ENCODE data around the gene ACP6.

ACP6 gene

DNA sequence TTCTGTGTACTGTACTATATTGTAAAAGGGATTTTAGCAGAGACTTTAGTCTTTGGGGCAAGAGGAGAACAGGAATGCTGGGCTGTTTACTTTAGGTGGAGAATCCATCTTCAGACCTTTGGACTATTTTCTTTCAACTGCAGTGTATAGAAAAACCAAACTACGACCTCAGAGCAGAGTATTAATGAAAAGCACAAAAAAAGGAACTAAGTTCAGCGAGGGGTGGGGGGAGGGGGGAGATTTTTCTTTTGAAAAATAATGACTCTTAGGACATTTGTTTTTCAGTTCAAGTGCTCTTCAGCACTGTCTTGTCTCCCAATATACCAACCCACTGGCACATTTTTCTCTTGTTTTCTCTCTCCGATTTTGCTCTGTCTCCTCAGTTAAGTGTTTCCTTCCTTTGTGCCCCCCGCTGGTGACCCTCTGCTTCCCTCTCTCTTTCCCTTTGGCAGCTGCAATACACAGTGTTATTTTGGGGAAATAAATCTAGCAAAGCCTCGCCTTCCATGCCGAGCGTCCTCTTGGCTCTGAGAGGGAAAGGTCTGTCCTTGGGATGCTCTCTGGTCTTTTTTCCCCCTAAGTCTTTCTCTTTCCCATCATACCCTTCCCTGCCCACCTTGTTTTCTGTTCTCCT is 44.8 kb downstream of the ACP6 start (continued):
- TF ChIP-seq ZNF202 (tag by site-specific recombination; IDR thresholded peaks at IDR 0.05; ENCODE audit: borderline replicate concordance) = no peak
- no peak for TF ChIP-seq SETDB1 (IDR thresholded peaks at IDR 0.05; ENCODE audit: insufficient read length, low read length)
- no peak for TF ChIP-seq ZNF585B (tag by site-specific recombination; IDR thresholded peaks at IDR 0.05)
- TF ChIP-seq ZNF280C (tag by site-specific recombination; IDR thresholded peaks at IDR 0.05) = no peak
- no peak for TF ChIP-seq ZFP37 (tag by site-specific recombination; IDR thresholded peaks at IDR 0.05)

- CTCF ChIA-PET = interaction anchor here (0.6 to 1.0 kb wide), 2 partner anchors 29 to 107 kb away, joined by 3 to 4 read pairs; no protein-coding TSS in a partner anchor
Observed at GRCh38 chr1:147624529-147624928, 45.8 kb downstream of the ACP6 start.

More at GRCh38 chr1:147624529-147624928, 45.8 kb downstream of the ACP6 start:
- POLR2A ChIA-PET = no interaction called here
- Histone ChIP-seq H3K4me1 (ENCODE audit: control insufficient read depth, insufficient read depth, low read length) (no peaks in the 10 kb centered on the region), H3K36me3 (ENCODE audit: control insufficient read depth in 2 of 2, insufficient read depth in 1 of 2, low read length in 2 of 2) (peaks cover 0 to 72% of the 10 kb centered on the region in 2 experiments; a peak in 1 of 3 replicates), H3K4me3 (ENCODE audit: low read depth, low read length) (no peak overlapping the region), H3K27ac (ENCODE audit: extremely low read depth, low read depth, low read length) (no peak overlapping the region), H3K9me3 (ENCODE audit: control insufficient read depth, insufficient read depth, low read depth, low read length) (no peaks in the 10 kb centered on the region)
- TF ChIP-seq ZNF624 (tag by site-specific recombination; IDR thresholded peaks at IDR 0.05) (no peak), ZNF514 (tag by site-specific recombination; IDR thresholded peaks at IDR 0.05) (no peak), ZNF280D (tag by site-specific recombination; IDR thresholded peaks at IDR 0.05) (no peak), ZBTB8A (tag by site-specific recombination; IDR thresholded peaks at IDR 0.05) (no peak), ZNF843 (tag by site-specific recombination; IDR thresholded peaks at IDR 0.05) (no peak), KLF10 (tag by site-specific recombination; IDR thresholded peaks at IDR 0.05) (no peak), PBX3 (CRISPR knock-in tag; IDR thresholded peaks at IDR 0.05) (no peak), ZBTB17 (tag by site-specific recombination; IDR thresholded peaks at IDR 0.05) (no peak), OSR2 (tag by site-specific recombination; IDR thresholded peaks at IDR 0.05) (no peak), ZNF121 (tag by site-specific recombination; IDR thresholded peaks at IDR 0.05) (no peak), ZNF350 (tag by site-specific recombination; IDR thresholded peaks at IDR 0.05) (no peak), ZNF580 (tag by site-specific recombination; IDR thresholded peaks at IDR 0.05) (no peak), ZNF670 (tag by site-specific recombination; IDR thresholded peaks at IDR 0.05; ENCODE audit: low read depth) (no peak), ZNF626 (tag by site-specific recombination; IDR thresholded peaks at IDR 0.05) (no peak), ZNF707 (tag by site-specific recombination; IDR thresholded peaks at IDR 0.05) (no peak), ZSCAN18 (tag by site-specific recombination; IDR thresholded peaks at IDR 0.05) (no peak), ZNF521 (tag by site-specific recombination; IDR thresholded peaks at IDR 0.05) (no peak), ZFP3 (tag by site-specific recombination; IDR thresholded peaks at IDR 0.05; ENCODE audit: low read depth) (no peak)
- TF ChIP-seq, protein P1, sequence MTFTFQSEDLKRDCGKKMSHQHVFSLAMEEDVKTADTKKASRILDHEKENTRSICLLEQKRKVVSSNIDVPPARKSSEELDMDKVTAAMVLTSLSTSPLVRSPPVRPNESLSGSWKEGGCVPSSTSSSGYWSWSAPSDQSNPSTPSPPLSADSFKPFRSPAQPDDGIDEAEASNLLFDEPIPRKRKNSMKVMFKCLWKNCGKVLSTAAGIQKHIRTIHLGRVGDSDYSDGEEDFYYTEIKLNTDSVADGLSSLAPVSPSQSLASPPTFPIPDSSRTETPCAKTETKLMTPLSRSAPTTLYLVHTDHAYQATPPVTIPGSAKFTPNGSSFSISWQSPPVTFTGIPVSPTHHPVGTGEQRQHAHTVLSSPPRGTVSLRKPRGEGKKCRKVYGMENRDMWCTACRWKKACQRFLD (tag by site-specific recombination; IDR thresholded peaks at IDR 0.05) = no peak

Measured in HEK293 (cell line).